Stimulated activated CD8-positive, alpha-beta memory T cell treated with anti-CD3 and anti-CD28 coated beads, Interleukin-7, amount 100 ng/mL, for 24 hours (primary cell): ENCODE results near the gene ZBTB38.

ENCODE experiments used
- DNase-seq: peaks from one replicate; pipeline ENCODE4 v3.0.0-alpha.2; 2020; ENCODE audit warnings: low read depth

The ZBTB38 gene, protein sequence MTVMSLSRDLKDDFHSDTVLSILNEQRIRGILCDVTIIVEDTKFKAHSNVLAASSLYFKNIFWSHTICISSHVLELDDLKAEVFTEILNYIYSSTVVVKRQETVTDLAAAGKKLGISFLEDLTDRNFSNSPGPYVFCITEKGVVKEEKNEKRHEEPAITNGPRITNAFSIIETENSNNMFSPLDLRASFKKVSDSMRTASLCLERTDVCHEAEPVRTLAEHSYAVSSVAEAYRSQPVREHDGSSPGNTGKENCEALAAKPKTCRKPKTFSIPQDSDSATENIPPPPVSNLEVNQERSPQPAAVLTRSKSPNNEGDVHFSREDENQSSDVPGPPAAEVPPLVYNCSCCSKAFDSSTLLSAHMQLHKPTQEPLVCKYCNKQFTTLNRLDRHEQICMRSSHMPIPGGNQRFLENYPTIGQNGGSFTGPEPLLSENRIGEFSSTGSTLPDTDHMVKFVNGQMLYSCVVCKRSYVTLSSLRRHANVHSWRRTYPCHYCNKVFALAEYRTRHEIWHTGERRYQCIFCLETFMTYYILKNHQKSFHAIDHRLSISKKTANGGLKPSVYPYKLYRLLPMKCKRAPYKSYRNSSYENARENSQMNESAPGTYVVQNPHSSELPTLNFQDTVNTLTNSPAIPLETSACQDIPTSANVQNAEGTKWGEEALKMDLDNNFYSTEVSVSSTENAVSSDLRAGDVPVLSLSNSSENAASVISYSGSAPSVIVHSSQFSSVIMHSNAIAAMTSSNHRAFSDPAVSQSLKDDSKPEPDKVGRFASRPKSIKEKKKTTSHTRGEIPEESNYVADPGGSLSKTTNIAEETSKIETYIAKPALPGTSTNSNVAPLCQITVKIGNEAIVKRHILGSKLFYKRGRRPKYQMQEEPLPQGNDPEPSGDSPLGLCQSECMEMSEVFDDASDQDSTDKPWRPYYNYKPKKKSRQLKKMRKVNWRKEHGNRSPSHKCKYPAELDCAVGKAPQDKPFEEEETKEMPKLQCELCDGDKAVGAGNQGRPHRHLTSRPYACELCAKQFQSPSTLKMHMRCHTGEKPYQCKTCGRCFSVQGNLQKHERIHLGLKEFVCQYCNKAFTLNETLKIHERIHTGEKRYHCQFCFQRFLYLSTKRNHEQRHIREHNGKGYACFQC (N-terminal part only)

DNA sequence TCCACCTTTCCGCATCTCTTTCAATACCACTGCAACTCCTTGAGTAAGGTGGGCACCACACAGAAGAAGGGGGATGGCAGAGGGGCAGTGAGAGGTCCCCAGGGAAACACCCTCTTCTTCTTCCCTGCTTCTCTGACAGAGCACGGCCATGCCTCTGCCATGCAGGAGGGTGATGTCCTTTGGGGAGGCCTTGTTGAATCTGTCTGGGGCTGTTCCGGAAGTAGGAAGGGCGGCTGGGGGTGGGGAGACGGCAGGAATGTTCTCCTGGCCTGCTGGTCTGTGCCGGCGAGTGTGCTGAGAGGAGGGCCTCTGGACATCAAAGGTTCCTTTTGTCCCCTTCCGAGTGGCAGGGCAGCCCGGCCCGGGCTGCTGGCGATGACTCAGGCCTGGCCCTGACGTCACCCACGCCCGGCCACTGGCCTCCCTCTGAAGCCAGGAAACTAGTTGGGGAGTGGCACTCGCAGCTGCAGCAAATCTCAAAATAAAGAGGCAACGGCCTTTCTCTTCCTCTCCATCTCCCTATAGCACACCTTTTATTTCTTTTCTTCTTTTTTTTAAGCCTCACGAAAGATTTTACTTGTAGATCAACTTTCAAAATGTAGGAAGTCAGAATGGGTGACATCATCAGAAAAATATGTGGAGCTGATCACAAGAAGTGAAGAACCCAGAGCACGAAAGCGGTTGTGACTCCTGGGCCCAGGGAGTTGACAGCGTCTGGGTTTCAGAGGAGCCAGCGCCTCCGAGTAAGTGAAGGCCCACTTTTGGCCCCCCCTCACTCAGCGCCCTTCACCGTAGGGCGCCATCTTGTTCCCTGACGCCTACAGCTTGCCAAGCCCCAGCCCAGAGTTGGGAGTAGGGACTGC, at the start of gene ZBTB38:
Gene ZBTB38, plus strand, starts transcription at position 443 of the 863 bp plus-strand sequence. CDS start 73,885 bp downstream, outside the sequence.
- no peak for DNase-seq

DNA sequence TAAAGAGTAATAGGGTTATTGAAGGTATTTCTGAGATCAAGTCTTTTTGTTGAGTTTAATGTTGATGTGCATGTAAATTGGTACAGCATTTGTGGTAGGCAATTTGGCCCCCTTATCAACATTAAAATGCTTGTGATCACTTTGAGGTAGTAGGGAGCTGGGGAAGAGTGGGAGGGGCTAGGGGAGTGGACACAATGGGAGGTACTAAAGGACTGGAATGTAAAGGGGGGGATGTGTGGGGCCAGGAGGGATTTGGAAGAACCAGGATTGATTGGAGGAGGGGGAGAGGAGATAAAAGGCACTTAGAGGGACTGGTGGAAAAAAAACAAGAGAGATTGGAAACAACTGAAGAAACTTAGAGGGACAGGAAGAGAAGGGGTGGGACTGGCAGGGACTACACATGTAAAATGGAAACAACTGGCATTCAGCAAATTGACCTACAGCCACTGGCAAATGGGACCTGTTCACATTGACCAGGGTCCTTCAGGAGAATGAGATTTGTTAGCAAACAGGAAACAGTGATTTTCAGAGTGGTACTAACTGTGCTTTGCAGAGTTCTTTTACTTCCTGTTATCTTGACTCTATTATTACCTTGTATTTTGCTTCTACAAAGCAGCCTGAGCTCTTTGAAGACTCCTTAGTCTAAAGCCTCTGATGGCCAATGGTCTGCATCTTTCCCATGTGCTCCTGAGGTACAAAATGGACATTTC, 47.8 kb upstream of the ZBTB38 start:
- DNase-seq: no peak

DNA sequence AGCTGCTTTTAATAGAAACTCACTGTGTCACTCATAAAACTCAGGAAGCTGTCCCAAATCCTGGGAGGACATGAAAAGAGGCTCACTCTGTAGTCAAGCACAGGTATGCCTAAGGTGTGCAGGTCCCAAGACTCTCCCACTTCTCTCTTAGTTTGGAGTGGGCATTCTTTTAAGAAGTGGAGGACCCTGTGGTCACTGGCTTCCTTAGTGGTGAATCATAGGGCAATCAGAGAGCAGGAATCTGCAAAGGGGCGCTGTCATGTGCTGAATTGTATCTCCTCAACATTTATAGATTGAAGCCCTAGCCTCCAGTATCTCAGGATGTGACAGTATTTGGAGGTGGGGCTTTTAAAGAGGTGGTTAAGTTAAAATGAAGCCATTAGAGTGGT, 47.2 kb upstream of the ZBTB38 start:
- DNase-seq: no peak

DNA sequence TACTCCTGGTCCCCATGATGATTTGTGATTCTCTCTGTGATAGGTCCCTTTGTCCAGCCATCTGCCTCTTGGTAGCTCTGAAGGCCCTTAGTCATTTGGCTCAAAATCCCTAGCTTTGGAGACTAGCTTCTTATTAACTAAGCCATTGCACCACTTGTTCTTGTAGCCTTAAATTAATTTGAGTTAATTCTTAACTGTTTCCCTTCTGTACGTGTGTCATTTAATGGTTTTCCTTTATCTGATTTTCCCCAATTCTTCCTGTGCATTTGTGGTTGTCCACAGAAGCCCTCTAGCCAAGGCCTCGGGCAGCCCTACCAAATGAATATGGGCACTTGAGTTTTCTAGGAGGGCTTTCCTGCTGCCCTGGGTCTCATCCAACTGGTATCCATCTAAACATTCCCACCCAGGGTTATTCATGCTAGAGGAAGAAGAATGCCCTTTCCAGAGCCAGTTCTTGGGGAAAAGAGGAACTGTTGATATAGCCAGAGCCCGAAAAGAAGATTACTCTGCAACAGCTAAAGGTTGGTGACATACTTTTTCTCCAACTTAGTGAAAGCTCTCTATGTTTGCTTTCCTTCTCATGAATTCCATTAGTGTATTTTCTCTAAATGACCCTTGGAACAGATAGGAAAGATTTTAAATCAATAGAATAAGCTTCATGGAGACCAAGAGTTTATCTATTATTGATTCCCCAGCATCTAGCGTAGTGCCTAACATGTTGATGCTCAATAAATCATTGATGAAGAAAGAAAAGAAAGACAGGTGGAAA, 44.2 kb upstream of the ZBTB38 start:
- no peak for DNase-seq

DNA sequence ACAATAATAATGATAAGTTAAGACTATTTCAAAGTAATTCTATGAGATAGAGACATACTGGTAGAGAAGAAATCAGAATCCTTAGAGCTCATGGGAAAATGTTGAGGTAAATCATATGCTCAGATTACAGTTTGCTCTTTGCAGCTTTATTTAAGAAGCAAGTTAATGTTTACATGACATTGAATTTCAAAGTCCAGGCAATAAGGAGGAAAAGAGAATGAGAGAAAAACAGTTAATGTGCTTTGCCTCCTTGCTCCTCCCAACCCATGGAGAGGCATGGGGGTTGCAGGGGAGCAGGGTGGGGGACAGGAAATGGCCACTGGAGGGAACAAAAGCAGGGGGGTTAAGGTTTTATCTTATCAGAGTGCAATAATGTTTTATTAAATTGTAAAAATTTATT, 42.2 kb upstream of the ZBTB38 start:
- no peak for DNase-seq

DNA sequence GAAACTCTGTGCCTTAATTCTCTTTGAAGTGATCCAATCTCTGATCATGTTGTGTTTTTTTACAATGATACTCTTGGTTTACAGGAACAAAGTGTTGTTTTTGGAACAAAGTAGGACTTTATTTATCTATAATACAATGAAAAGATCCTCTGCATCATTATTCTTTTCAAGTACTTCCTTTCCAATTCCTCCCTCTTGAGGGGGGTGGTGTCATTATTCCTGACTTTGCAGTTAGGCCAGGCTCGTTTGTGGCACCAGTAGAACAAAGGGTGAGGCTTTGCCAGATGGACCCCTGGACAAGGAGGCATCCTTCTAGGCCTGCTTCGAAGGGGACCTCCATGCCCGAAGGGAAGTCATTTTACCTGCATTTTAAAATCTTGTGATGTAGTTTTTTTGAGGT, 41.7 kb upstream of the ZBTB38 start:
- no peak for DNase-seq

DNA sequence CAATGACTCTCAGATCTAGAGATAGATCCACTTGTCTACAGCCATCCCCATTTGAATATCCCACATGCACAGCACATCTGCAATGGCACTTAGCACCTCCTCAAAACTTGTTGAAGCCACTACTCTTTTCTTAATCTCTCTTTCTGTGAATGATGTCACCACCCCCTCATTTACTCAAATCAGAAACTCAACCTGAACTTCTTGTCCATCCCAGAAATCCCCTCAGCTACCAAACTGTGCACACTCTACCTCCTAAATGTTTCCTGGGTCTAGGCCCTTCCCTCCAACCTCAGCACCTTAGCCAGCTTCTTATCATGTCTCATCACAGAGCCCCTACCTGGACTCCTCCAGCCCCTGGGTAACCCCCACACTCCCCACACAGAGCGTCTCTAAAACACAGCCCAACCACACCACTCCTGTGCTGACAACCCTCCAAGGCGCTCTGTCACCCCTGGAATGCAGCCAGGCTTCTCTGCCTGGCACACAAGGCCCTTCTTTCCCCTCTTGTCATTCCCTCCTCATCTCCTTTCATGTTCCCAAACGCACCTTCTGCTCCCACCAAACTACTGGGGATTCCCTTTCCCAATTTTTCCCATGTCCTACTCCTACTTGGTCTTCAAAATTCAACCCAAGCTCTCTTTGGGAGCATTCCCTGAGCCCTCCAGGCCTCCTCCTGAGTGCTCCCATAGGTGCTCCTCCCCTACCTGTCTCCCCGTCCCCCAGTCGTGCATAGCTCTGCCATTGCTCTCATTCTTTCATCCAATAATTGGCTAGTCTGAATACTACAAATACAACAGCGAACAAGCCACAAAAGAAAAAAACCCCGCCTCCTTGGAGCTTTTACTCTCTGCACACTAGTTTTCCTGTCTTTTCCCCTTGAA, 39.8 kb upstream of the ZBTB38 start:
- DNase-seq: no peak

DNA sequence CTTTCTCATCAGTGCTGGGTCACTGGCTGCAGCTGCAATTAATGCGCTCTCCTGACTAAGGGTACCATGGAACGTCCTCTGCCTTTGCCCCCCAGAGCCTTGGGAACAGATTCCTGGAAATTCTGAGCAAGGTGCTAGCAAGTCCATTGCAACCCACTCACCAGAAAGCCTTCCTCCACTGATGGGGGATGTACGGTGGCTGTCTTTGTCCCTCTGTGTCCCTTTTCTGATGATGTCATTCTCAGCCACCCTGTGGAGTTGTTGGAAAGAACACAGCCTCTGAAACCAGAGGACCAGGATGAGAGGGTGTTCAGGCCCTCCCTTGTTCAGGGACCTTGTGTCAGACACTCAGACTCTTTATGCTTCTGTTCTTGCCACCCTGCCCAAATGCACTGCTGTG, 38.1 kb upstream of the ZBTB38 start:
- no peak for DNase-seq

DNA sequence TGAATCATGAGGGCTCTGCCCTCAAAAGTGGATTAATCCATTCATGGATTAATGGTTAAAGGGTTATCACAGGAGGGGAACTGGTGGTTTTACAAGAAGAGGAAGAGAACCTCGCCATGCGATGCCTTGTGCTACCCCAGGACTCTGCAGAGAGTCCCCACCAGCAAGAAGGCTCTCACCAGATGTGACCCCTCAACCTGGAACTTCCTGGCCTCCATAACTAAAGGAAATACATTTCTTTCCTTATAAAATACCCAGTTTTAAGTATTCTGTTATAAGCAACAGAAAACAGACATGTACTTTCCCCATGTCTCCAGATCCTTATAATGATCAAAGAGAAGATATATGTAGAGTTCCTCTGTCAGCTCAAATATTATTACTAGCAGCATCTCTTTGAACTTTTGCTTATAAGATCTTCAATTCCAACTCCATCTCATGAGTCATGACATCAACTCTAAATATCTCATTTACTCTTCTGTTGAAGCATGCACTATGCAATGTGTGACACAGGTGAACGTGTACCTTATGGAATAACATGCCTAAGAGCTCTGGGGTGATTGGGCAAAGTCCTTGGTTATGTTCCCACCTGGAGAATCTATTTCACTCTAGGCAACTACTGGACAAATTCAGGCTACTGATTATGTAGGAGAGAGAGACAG, 37.5 kb upstream of the ZBTB38 start:
- no peak for DNase-seq

DNA sequence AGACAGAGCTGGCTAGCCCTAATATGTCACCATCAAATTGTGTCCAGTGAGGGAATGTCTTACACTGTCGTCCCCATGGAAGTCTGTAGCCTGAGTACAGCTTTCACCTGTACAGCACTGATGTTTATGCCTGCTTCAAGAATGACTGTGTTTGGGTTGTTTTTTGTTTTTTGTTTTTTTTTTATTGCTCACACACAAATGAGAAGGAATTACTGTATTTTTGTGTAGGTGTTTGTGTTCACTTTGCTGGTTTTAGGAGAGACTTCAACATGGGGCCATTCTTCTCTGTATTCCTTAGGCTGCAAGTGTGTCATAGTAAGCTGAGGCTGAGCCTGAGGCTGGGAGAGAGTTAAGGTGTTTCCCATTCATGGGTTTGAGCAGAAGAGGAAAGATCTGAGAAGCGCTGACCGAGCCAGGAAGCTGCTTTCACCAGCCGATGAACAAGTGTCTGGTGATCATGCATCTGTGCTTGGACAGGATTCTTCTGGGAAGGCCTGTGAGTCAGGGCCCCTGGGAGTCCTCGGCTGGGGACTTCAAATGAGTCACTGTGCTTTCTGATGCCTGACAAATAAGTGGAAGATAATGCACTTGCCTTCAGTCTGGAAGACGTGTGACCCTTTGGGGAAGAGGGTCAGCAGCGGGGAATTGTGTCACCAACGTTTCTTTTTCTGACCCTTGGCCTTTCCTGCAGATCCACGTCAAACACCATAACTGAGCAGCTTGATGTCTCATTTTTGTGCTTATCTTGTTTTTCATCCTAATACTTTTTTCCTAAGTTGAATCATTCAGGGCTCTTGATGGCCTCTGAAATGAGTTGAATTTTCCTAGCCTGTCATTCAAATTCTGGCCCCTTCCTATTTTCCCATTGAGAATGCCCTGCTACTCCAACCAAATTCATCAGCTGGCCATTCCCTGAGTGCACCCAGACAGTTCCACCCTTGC, 36.7 kb upstream of the ZBTB38 start:
- DNase-seq: no peak

DNA sequence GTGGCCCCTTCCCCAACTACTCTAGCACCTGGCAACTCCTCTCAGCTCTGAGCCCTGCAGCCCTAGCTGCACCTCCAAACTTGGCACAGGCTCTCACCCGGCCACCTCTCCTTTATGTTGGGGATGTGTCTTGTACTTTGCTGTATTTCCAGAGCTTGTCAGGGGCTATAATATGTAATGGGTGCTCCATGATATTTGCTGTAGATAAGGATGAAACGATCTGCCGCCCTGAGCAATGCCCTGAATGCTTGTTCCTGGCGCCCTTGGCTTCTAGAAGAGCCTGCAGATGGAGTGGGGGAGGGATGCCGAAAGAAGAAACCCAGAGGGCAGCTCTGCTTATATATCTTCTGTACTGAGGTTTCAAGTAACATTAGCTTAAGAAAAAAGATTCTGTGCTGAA, 35.9 kb upstream of the ZBTB38 start:
- DNase-seq: no peak

DNA sequence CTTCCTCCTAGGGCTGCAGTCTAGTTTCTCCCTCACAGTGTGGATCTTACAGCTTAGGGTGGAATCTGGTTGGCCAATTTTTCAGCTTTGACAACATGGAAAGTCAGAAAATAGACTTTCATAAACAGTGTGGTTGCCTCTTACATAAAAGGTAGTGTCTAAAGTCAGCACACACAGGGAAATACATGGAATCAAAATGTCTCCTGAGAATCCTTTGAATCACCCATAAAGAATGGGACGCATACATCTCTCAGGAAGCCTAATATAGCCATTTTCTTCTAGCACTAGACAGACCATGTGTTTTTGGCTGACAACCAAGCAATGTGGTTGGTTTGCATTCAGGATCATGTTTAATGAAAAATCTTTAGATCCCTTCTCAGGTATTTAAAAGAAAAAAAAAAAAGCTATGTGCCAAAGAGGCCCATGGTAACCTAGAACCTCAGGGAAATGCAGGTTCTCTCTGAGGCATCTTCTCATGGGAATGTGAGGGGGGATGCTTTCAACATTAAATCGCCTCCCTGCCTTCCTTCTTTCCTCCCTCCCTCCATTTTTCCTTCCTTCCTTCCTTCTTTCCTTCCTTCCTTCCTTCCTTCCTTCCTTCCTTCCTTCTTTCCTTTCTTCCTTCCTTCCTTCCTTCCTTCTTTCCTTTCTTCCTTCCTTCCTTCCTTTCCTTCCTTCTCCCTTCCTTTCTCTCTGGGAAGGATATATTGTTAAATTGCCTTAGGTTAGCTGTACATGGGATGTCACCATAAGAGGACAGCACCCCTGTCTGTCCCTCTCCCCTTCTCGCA, 34.3 kb upstream of the ZBTB38 start:
- no peak for DNase-seq

DNA sequence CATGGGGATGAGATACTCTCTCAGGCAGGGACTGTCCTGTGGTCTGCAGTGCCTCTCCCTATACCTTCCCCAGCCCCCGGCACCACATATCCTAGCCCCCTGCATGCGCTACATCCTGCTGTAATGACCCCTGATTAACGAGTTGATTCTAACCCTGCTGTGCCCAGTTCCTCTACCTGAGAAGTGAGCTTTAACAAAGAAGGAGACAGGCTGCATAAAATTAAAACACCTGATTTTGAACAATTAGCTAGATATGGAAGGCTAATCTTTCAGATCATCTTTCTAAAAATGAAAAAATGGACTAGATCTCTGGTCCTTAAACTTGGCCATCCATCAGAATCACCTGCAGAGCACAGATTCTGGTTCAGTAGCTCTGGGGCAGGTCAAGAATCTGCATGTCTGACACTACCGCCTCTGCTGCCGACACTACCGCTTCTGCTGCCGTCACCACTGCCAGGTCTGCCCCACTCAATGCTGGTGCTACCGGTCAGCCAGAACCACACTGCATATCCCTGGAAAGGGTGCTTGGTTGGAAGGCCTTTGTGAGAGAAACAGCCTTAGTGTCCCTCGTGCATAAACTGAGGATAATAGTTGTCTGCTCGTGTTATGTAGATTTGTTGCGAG, 33.6 kb upstream of the ZBTB38 start:
- no peak for DNase-seq

DNA sequence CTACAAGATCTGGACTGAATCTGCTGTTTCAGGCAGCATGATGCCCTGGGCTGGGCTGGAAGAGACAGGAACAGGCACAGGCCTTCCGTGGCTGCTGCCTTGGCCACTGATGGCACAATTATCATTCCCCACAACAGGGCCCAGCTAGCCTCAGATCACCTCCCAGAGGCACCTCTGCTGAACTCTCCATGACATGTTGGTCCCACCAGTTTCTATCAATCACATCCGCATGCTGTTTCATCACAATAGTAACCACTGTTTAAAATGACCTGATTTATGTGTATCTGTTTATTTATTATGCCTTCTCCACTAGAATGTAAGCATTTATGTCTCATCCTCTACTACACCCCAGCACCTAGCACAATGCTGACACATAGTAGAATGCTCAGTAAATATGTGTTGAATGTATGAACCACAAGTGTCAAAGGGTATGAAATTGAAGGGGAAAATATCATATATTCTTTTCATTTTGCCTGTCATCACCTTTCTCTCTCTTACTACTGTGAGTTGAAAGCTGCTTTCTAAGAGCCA, 32.7 kb upstream of the ZBTB38 start:
- no peak for DNase-seq

DNA sequence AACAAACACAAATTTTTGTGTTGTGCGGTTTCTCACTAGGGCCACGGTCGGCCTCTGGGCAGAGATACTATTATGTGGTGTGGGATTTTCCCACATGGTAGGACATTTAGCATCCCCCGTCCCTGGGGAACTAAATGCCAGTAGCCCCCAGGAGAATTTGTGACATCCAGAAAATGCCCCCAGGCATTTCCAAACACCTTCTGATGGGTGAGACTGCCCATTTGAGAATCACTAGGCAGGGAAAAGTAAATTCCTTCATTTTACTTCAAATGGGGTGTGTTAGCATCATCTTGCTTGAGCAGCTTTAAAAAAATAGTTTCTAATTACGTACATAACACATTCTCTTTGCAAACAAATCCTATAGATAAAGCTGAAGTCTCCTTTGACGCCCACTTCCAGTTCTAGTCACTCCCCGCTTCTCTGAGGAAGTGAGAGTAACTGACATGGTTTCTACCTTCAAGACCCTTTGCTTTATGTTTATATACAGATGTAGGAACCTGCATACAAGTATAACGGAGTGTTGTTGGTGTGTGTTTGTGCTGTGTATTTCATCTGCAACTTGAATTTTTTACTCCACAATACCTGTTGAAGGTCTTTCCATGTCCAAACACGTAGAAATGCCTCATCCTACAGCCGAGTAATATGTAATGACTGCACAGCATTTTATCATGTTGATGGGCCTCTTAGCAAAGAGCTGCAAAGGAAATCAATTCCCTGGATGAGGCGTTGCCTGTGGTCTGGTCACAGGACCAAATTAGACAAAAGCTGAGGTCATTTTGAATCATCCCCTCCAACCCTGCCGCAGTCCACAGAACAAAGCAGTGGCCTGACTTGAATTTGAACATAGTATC, 31.4 kb upstream of the ZBTB38 start:
- DNase-seq: no peak
